ENCODE data around the gene PRKN.

DNA sequence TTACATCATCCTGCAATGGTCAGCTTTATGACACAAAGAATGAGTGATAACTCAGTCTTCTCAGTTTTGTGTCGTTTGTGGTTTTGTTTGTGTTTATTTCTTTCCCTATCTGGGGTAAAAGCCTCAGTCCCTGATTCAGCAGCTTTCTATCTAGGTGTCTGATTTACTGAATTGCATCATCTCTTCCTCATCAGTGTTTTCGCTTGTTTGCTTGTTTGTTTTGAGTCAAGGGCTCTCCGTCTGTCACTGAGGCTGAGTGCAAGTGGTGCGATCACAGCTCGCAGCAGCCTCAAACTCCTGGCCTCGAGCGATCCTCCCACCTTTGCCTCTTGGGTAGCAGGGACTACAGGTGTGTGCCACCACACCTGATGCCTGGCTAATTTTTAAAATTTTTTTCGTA is 548.9 kb downstream of the PRKN start:
- TF ChIP-seq, protein P1, sequence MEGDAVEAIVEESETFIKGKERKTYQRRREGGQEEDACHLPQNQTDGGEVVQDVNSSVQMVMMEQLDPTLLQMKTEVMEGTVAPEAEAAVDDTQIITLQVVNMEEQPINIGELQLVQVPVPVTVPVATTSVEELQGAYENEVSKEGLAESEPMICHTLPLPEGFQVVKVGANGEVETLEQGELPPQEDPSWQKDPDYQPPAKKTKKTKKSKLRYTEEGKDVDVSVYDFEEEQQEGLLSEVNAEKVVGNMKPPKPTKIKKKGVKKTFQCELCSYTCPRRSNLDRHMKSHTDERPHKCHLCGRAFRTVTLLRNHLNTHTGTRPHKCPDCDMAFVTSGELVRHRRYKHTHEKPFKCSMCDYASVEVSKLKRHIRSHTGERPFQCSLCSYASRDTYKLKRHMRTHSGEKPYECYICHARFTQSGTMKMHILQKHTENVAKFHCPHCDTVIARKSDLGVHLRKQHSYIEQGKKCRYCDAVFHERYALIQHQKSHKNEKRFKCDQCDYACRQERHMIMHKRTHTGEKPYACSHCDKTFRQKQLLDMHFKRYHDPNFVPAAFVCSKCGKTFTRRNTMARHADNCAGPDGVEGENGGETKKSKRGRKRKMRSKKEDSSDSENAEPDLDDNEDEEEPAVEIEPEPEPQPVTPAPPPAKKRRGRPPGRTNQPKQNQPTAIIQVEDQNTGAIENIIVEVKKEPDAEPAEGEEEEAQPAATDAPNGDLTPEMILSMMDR (IDR thresholded peaks at IDR 0.05; ENCODE audit: poor library complexity) = no peak
- TF ChIP-seq EZH2phosphoT487 (IDR thresholded peaks at IDR 0.05; ENCODE audit: low read depth, severe bottlenecking, unreplicated experiment) (no peak), EZH2 (IDR thresholded peaks at IDR 0.05; ENCODE audit: borderline replicate concordance) (no peak)
